ENCODE data around the gene NR2F1. TPM values are rescaled to one million over a fixed set of nuclear protein-coding genes. Genes with fewer than 3 reads are reported as not detected.

Gene NR2F1
- total RNA-seq, 3 donors from 2014 or later (not counting 1 experiment from before 2014, with no cell fraction given), result not detected

- Mint-ChIP-seq H3K4me3 (no peak overlapping the region), H3K27me3 (ENCODE audit: low read depth in 2 of 2) (peaks cover 73 to 91% of the 10 kb centered on the region in 2 donors), H3K27ac (no peak overlapping the region), H3K9me3 (no peaks in the 10 kb centered on the region), H3K36me3 (no peaks in the 10 kb centered on the region), H3K4me1 (peaks cover 21 to 30% of the 10 kb centered on the region in 2 donors)
- no peak overlapping the region for H3K4me3 ChIP-seq (ENCODE audit: low read length)
- H3K9me3 ChIP-seq (ENCODE audit: control insufficient read depth, insufficient read depth, low read length), result peaks cover 8% of the 10 kb centered on the region
- H3K36me3 ChIP-seq (ENCODE audit: control insufficient read depth, insufficient read depth, low read length), result no peaks in the 10 kb centered on the region
- H3K27me3 ChIP-seq (ENCODE audit: control insufficient read depth, insufficient read depth, low read length), result peaks cover 77% of the 10 kb centered on the region
- ATAC-seq (no peak), DNase-seq (no peak)
- intact Hi-C loops (cut with micrococcal nuclease), result no loop called here
- TF ChIP-seq CTCF (IDR thresholded peaks at IDR 0.05), result no peak
- H3K4me1 ChIP-seq (ENCODE audit: control insufficient read depth, insufficient read depth, low read length), result peaks cover 22% of the 10 kb centered on the region
- 35% methylated on average over 3 of the region's 3 CpGs for WGBS (ENCODE audit: insufficient coverage)
- H3K27ac ChIP-seq (ENCODE audit: low read length), result no peak overlapping the region
Observed at GRCh38 chr5:93590493-93590892, 7.5 kb downstream of the NR2F1 start.

GRCh38 chr5:93591323-93591945, 8.4 kb downstream of the NR2F1 start:
- DNase-seq (no peak), ATAC-seq (no peak)
- Mint-ChIP-seq H3K27me3 (ENCODE audit: low read depth in 2 of 2) (peaks cover 73 to 90% of the 10 kb centered on the region in 2 donors), H3K4me3 (no peak overlapping the region), H3K4me1 (peaks cover 15 to 32% of the 10 kb centered on the region in 2 donors), H3K36me3 (no peaks in the 10 kb centered on the region), H3K27ac (no peak overlapping the region), H3K9me3 (no peaks in the 10 kb centered on the region)
- no peak for TF ChIP-seq CTCF (IDR thresholded peaks at IDR 0.05)
- Histone ChIP-seq H3K27me3 (ENCODE audit: control insufficient read depth, insufficient read depth, low read length) (peaks cover 77% of the 10 kb centered on the region), H3K4me3 (ENCODE audit: low read length) (no peak overlapping the region), H3K27ac (ENCODE audit: low read length) (no peak overlapping the region), H3K9me3 (ENCODE audit: control insufficient read depth, insufficient read depth, low read length) (peaks cover 9% of the 10 kb centered on the region), H3K4me1 (ENCODE audit: control insufficient read depth, insufficient read depth, low read length) (peaks cover 20% of the 10 kb centered on the region), H3K36me3 (ENCODE audit: control insufficient read depth, insufficient read depth, low read length) (no peaks in the 10 kb centered on the region)
- WGBS (ENCODE audit: insufficient coverage), result 57% methylated on average over 4 of the region's 4 CpGs
- intact Hi-C loops (cut with micrococcal nuclease), result no loop called here

- Histone ChIP-seq H3K27ac (ENCODE audit: low read length) (no peak overlapping the region), H3K27me3 (ENCODE audit: control insufficient read depth, insufficient read depth, low read length) (peaks cover 78% of the 10 kb centered on the region), H3K36me3 (ENCODE audit: control insufficient read depth, insufficient read depth, low read length) (no peaks in the 10 kb centered on the region), H3K9me3 (ENCODE audit: control insufficient read depth, insufficient read depth, low read length) (peaks cover 14% of the 10 kb centered on the region), H3K4me1 (ENCODE audit: control insufficient read depth, insufficient read depth, low read length) (peaks cover 24% of the 10 kb centered on the region), H3K4me3 (ENCODE audit: low read length) (no peak overlapping the region)
- no peak overlapping the region for H3K27ac Mint-ChIP-seq
- no peaks in the 10 kb centered on the region for H3K9me3 Mint-ChIP-seq
- intact Hi-C loops (cut with micrococcal nuclease), result no loop called here
- no peak overlapping the region for H3K4me3 Mint-ChIP-seq
- DNase-seq (no peak), ATAC-seq (no peak)
- no peaks in the 10 kb centered on the region for H3K36me3 Mint-ChIP-seq
- peaks cover 64 to 84% of the 10 kb centered on the region in 2 donors for H3K27me3 Mint-ChIP-seq (ENCODE audit: low read depth in 2 of 2)
- no peak for TF ChIP-seq CTCF (IDR thresholded peaks at IDR 0.05)
- 33% methylated on average over 5 of the region's 5 CpGs for WGBS (ENCODE audit: insufficient coverage)
- H3K4me1 Mint-ChIP-seq, result peaks cover 9 to 33% of the 10 kb centered on the region in 2 donors
Observed at GRCh38 chr5:93592883-93593282, 9.9 kb downstream of the NR2F1 start.

All from natural killer cell (primary cell).